ENCODE results near the gene PNCK. TPM values are rescaled to one million over a fixed set of nuclear protein-coding genes. Genes with fewer than 3 reads are reported as not detected.

The PNCK gene
- total and polyA plus RNA-seq, 2 donors (not counting 1 experiment from before 2014, with no cell fraction given) = 0.33 TPM; not detected in 1

GRCh38 chrX:153646620-153647373 lies 26.8 kb downstream of the PNCK start, which contains the start of gene DUSP9:
TSS of gene DUSP9 (plus strand) at chrX:153647203. CDS start at chrX:153647954, 751 bp downstream.
- no peaks in the 10 kb centered on the region for H4K20me1 ChIP-seq (ENCODE audit: control insufficient read depth, extremely low read depth, insufficient read depth, low read length)
- peak in 1 of 2 donors; percentile 21 for DNase-seq (ENCODE audit: low read depth in 2 of 2)
- TF ChIP-seq EZH2 (IDR thresholded peaks at IDR 0.05; ENCODE audit: low read length, missing control alignments) = no peak
- no peak for TF ChIP-seq CTCF (conservative IDR thresholded peaks at IDR 0.05 in 1 of 2, IDR thresholded peaks at IDR 0.05 in 1 of 2; ENCODE audit: low read depth in 1 of 2, low read length in 2 of 2)
- no peaks in the 10 kb centered on the region for H3K79me2 ChIP-seq (ENCODE audit: control insufficient read depth, insufficient read depth, low read length)
- no peaks in the 10 kb centered on the region for H3K36me3 ChIP-seq (ENCODE audit: control insufficient read depth, insufficient read depth, low read length)
- H3K9me3 ChIP-seq (ENCODE audit: control insufficient read depth, insufficient read depth, low read depth, low read length) = no peaks in the 10 kb centered on the region
- H3K27me3 ChIP-seq (ENCODE audit: control insufficient read depth, insufficient read depth, low read length) = peaks cover 15% of the 10 kb centered on the region
- H3K9ac ChIP-seq (ENCODE audit: insufficient read depth, low read length) = no peak within 1 kb of the TSS
- H2AFZ ChIP-seq (ENCODE audit: low read length) = no peak within 1 kb of the TSS
- H3K27ac ChIP-seq (ENCODE audit: insufficient read depth, low read length) = no peak within 1 kb of the TSS
- no peak within 1 kb of the TSS for H3K4me2 ChIP-seq (ENCODE audit: extremely low read depth, insufficient read depth, low read length)
- no peaks in the 10 kb centered on the region for H3K4me1 ChIP-seq (ENCODE audit: control insufficient read depth, extremely low read depth, insufficient read depth, low read length)
- H3K4me3 ChIP-seq (replicated peaks in 1 of 4; ENCODE audit: control extremely low read depth in 1 of 4, insufficient read depth in 1 of 4, low read depth in 3 of 4, low read length in 4 of 4) = no peak within 1 kb of the TSS

GRCh38 chrX:153645921-153646488 lies 27.6 kb downstream of the PNCK start:
- H2AFZ ChIP-seq (ENCODE audit: low read length) = no peak overlapping the region
- H3K4me1 ChIP-seq (ENCODE audit: control insufficient read depth, extremely low read depth, insufficient read depth, low read length) = no peaks in the 10 kb centered on the region
- H3K9ac ChIP-seq (ENCODE audit: insufficient read depth, low read length) = no peak overlapping the region
- H3K79me2 ChIP-seq (ENCODE audit: control insufficient read depth, insufficient read depth, low read length) = no peaks in the 10 kb centered on the region
- no peaks in the 10 kb centered on the region for H4K20me1 ChIP-seq (ENCODE audit: control insufficient read depth, extremely low read depth, insufficient read depth, low read length)
- no peak overlapping the region for H3K4me3 ChIP-seq (replicated peaks in 1 of 4; ENCODE audit: control extremely low read depth in 1 of 4, insufficient read depth in 1 of 4, low read depth in 3 of 4, low read length in 4 of 4)
- no peaks in the 10 kb centered on the region for H3K36me3 ChIP-seq (ENCODE audit: control insufficient read depth, insufficient read depth, low read length)
- no peak for DNase-seq (ENCODE audit: low read depth in 2 of 2)
- TF ChIP-seq EZH2 (IDR thresholded peaks at IDR 0.05; ENCODE audit: low read length, missing control alignments) = no peak
- TF ChIP-seq CTCF (conservative IDR thresholded peaks at IDR 0.05 in 1 of 2, IDR thresholded peaks at IDR 0.05 in 1 of 2; ENCODE audit: low read depth in 1 of 2, low read length in 2 of 2) = no peak
- H3K27me3 ChIP-seq (ENCODE audit: control insufficient read depth, insufficient read depth, low read length) = peaks cover 19% of the 10 kb centered on the region
- H3K9me3 ChIP-seq (ENCODE audit: control insufficient read depth, insufficient read depth, low read depth, low read length) = no peaks in the 10 kb centered on the region
- H3K27ac ChIP-seq (ENCODE audit: insufficient read depth, low read length) = no peak overlapping the region
- H3K4me2 ChIP-seq (ENCODE audit: extremely low read depth, insufficient read depth, low read length) = no peak overlapping the region

- Histone ChIP-seq H3K36me3 (ENCODE audit: control insufficient read depth, insufficient read depth, low read length) (no peaks in the 10 kb centered on the region), H3K9me3 (ENCODE audit: control insufficient read depth, insufficient read depth, low read depth, low read length) (no peaks in the 10 kb centered on the region), H3K4me1 (ENCODE audit: control insufficient read depth, extremely low read depth, insufficient read depth, low read length) (no peaks in the 10 kb centered on the region), H2AFZ (ENCODE audit: low read length) (no peak overlapping the region), H4K20me1 (ENCODE audit: control insufficient read depth, extremely low read depth, insufficient read depth, low read length) (no peaks in the 10 kb centered on the region), H3K79me2 (ENCODE audit: control insufficient read depth, insufficient read depth, low read length) (no peaks in the 10 kb centered on the region), H3K27ac (ENCODE audit: insufficient read depth, low read length) (no peak overlapping the region), H3K27me3 (ENCODE audit: control insufficient read depth, insufficient read depth, low read length) (peaks cover 19% of the 10 kb centered on the region), H3K4me2 (ENCODE audit: extremely low read depth, insufficient read depth, low read length) (no peak overlapping the region), H3K9ac (ENCODE audit: insufficient read depth, low read length) (no peak overlapping the region), H3K4me3 (replicated peaks in 1 of 4; ENCODE audit: control extremely low read depth in 1 of 4, insufficient read depth in 1 of 4, low read depth in 3 of 4, low read length in 4 of 4) (no peak overlapping the region)
- TF ChIP-seq EZH2 (IDR thresholded peaks at IDR 0.05; ENCODE audit: low read length, missing control alignments) = no peak
- TF ChIP-seq CTCF (conservative IDR thresholded peaks at IDR 0.05 in 1 of 2, IDR thresholded peaks at IDR 0.05 in 1 of 2; ENCODE audit: low read depth in 1 of 2, low read length in 2 of 2) = no peak
- DNase-seq (ENCODE audit: low read depth in 2 of 2) = no peak
Observed at GRCh38 chrX:153645151-153645550, 28.5 kb downstream of the PNCK start.
